Fibroblast of lung (primary cell): ENCODE measurements around the gene WNT4. TPM values are rescaled to one million over a fixed set of nuclear protein-coding genes. Genes with fewer than 3 reads are reported as not detected.

Experiments
- DNase-seq, 2 donors: peaks; one replicate each; pipeline versions ENCODE4 v3.0.0 to v3.0.0-alpha.2; 2010; ENCODE audit warnings: low read depth in 2 of 2
- H2AFZ ChIP-seq: 2 replicates; pipeline ENCODE4 v1.5.1; 2012; ENCODE audit warnings: low read length, control low read depth, inconsistent platforms
- H3K27ac ChIP-seq: 2 replicates; pipeline ENCODE4 v1.5.1; 2011; ENCODE audit warnings: low read length, control low read depth; ENCODE audit not compliant: insufficient read depth
- H3K27me3 ChIP-seq: 2 replicates; pipeline ENCODE4 v1.5.1; 2011; ENCODE audit warnings: mild to moderate bottlenecking, low read length; ENCODE audit not compliant: control insufficient read depth, insufficient read depth
- H3K36me3 ChIP-seq: 2 replicates; pipeline ENCODE4 v1.5.1; 2011; ENCODE audit warnings: low read length; ENCODE audit not compliant: control insufficient read depth, insufficient read depth
- H3K4me1 ChIP-seq: 2 replicates; pipeline ENCODE4 v1.5.1; 2011; ENCODE audit warnings: low read length; ENCODE audit not compliant: control insufficient read depth, insufficient read depth; ENCODE audit errors: extremely low read depth
- H3K4me2 ChIP-seq: 2 replicates; pipeline ENCODE4 v1.5.1; 2011; ENCODE audit warnings: low read length, control low read depth; ENCODE audit not compliant: insufficient read depth; ENCODE audit errors: extremely low read depth
- H3K4me3 ChIP-seq, 4 experiments: fragments of 200-600 bp in 1 of 4; sonication (generic) in 1 of 4; replicated peaks in 1 of 4; 2 replicates each; pipeline ENCODE4 v1.5.1; 2011 to 2016; ENCODE audit warnings: low read length in 4 of 4, low read depth in 3 of 4, mild to moderate bottlenecking in 3 of 4, control low read depth in 2 of 4, inconsistent platforms in 1 of 4, mixed read lengths in 1 of 4; ENCODE audit not compliant: insufficient read depth in 1 of 4; ENCODE audit errors: control extremely low read depth in 1 of 4
- H3K79me2 ChIP-seq: 2 replicates; pipeline ENCODE4 v1.5.1; 2012; ENCODE audit warnings: mild to moderate bottlenecking, low read length, inconsistent platforms; ENCODE audit not compliant: control insufficient read depth, insufficient read depth
- H3K9ac ChIP-seq: 2 replicates; pipeline ENCODE4 v1.5.1; 2011; ENCODE audit warnings: mild to moderate bottlenecking, low read length, control low read depth; ENCODE audit not compliant: insufficient read depth
- H3K9me3 ChIP-seq: 2 replicates; pipeline ENCODE4 v1.5.1; 2012; ENCODE audit warnings: low read depth, low read length; ENCODE audit not compliant: control insufficient read depth, insufficient read depth
- H4K20me1 ChIP-seq: 2 replicates; pipeline ENCODE4 v1.5.1; 2011; ENCODE audit warnings: low read length; ENCODE audit not compliant: control insufficient read depth, insufficient read depth; ENCODE audit errors: extremely low read depth
- EZH2 ChIP-seq: IDR thresholded peaks from 2 replicates; pipeline ENCODE4 v1.5.1; 2012; ENCODE audit warnings: low read length, control low read depth, mild to moderate bottlenecking; ENCODE audit errors: missing control alignments
- polyA plus RNA-seq, 2 donors: library from polyadenylated mRNA; depleted of rRNA in 1 of 2; stranded (reverse) in 1 of 2; unstranded in 1 of 2; fragments of >200 nt; gene quantifications; 2 replicates each; pipeline ENCODE4 v1.2.1, GENCODE V29; 2011 to 2012; ENCODE audit warnings: missing spikeins in 1 of 2
- total RNA-seq: library from RNA; depleted of rRNA; stranded (reverse); fragments of >200 nt; gene quantifications from 2 replicates; pipeline ENCODE4 v1.2.1, GENCODE V29; 2014
- TF ChIP-seq, protein P1 (sequence below), 2 donors: IDR thresholded peaks in 1 of 2; conservative IDR thresholded peaks in 1 of 2; 1 replicate in 1 of 2; 2 replicates in 1 of 2; pipeline ENCODE4 v1.5.1; 2011 to 2012; ENCODE audit warnings: low read length in 2 of 2, control low read depth in 1 of 2, inconsistent platforms in 1 of 2, low read depth in 1 of 2, mild to moderate bottlenecking in 1 of 2

Gene WNT4
- total and polyA plus RNA-seq, 2 donors (not counting 1 experiment from before 2014, with no cell fraction given), result under 0.01 TPM; not detected in 1

DNA sequence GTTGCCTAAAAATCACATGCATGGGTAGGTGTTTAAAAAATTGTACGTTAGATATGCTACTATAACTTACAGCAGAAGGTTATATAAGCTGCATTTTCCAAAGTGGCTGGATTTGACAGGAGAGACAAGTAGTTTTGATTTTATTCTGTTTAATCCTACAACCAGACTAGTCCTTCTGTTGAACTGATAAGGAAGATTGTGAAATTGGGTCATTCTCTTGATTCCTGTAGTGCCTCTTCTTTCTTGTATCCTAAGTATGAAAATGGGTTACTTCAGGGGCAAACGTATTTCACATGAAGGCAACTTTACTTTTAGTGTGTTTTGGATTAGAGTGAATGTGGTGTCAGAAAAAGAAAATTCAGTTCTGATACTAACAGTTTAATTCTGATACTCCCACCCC lies 71.4 kb downstream of the WNT4 start:
- Histone ChIP-seq H2AFZ (no peak overlapping the region), H3K9ac (no peak overlapping the region), H4K20me1 (peaks cover 16% of the 10 kb centered on the region), H3K9me3 (no peaks in the 10 kb centered on the region), H3K79me2 (peaks cover 95% of the 10 kb centered on the region), H3K27me3 (no peaks in the 10 kb centered on the region), H3K4me2 (no peak overlapping the region), H3K4me1 (peaks cover 2% of the 10 kb centered on the region), H3K27ac (no peak overlapping the region), H3K36me3 (peaks cover 1% of the 10 kb centered on the region), H3K4me3 (no peak overlapping the region)
- TF ChIP-seq EZH2, result no peak
- TF ChIP-seq, protein P1, sequence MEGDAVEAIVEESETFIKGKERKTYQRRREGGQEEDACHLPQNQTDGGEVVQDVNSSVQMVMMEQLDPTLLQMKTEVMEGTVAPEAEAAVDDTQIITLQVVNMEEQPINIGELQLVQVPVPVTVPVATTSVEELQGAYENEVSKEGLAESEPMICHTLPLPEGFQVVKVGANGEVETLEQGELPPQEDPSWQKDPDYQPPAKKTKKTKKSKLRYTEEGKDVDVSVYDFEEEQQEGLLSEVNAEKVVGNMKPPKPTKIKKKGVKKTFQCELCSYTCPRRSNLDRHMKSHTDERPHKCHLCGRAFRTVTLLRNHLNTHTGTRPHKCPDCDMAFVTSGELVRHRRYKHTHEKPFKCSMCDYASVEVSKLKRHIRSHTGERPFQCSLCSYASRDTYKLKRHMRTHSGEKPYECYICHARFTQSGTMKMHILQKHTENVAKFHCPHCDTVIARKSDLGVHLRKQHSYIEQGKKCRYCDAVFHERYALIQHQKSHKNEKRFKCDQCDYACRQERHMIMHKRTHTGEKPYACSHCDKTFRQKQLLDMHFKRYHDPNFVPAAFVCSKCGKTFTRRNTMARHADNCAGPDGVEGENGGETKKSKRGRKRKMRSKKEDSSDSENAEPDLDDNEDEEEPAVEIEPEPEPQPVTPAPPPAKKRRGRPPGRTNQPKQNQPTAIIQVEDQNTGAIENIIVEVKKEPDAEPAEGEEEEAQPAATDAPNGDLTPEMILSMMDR (conservative IDR thresholded peaks at IDR 0.05 in 1 of 2, IDR thresholded peaks at IDR 0.05 in 1 of 2; ENCODE audit: low read depth in 1 of 2, low read length in 2 of 2), result no peak
- DNase-seq, result no peak

Other genes starting within 250 kb of the WNT4 start
- gene HSPG2, start 205.8 kb downstream of the WNT4 start, total RNA-seq, result 49.8 and 88.4 TPM in 2 replicates
- 21.2 and 40.7 TPM in 2 replicates for gene HSPG2, start 205.8 kb downstream of the WNT4 start, polyA plus RNA-seq
- gene CELA3B, start 166.1 kb downstream of the WNT4 start, total RNA-seq, result not detected in 2 replicates
- gene CELA3B, start 166.1 kb downstream of the WNT4 start, polyA plus RNA-seq, result not detected in 2 replicates
- gene CELA3A, start 141.4 kb downstream of the WNT4 start, total RNA-seq, result not detected in 2 replicates
- gene CELA3A, start 141.4 kb downstream of the WNT4 start, polyA plus RNA-seq, result not detected in 2 replicates
- 143 and 325 TPM in 2 replicates for gene CDC42, start 90.4 kb downstream of the WNT4 start, total RNA-seq
- 400 and 446 TPM in 2 replicates for gene CDC42, start 90.4 kb downstream of the WNT4 start, polyA plus RNA-seq